ENCODE results near the gene CSNK1G3. TPM values are rescaled to one million over a fixed set of nuclear protein-coding genes. Genes with fewer than 3 reads are reported as not detected.

The CSNK1G3 gene
- total and polyA plus RNA-seq, 2 of the 4 experiments (the other 2 are of a cell fraction): 16.4 to 26.2 TPM

DNA sequence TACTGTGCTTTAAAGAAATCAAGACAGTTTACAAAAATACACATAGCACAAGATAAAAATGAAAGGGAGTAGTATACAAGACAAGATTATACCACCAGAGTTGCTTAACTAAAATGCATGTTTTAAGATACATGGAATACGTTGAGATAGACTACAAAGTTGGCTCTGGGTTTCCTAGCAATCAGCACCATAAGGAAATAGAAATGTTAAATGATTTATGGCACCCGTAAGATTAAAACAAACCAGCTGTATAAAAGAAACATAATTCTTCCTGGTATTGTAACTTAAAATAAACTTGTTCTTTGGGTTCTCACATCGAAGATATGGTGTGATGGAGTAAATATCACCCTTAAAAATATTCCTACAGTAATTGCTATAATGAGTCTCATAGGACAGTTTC, 9.9 kb upstream of the CSNK1G3 start:
- no peaks in the 10 kb centered on the region for H3K9me1 ChIP-seq (ENCODE audit: insufficient read depth, low read length)
- H4K8ac ChIP-seq (ENCODE audit: low read depth in 2 of 2, low read length in 2 of 2): no peak overlapping the region
- WGBS, 2 experiments (ENCODE audit: extremely low coverage in 2 of 2, insufficient read length in 1 of 2): no CpG with 5 or more reads among the region's 3 CpGs
- no peak overlapping the region for H3K27ac ChIP-seq (ENCODE audit: insufficient read depth, low read length)
- no TSS peak for BruUV-seq (replicated peaks)
- H2BK20ac ChIP-seq (ENCODE audit: low read depth, low read length): no peak overlapping the region
- intact Hi-C loops (cut with micrococcal nuclease) (no loop called here), dilution Hi-C loops (cut with HindIII; ENCODE audit: low sequenced_read_pairs, unreplicated experiment) (no loop called here), in situ Hi-C loops (cut with MboI; ENCODE audit: low sequenced_read_pairs) (no loop called here)
- H3K4me2 ChIP-seq (ENCODE audit: low read depth, low read length): no peak overlapping the region
- no peaks in the 10 kb centered on the region for H3K36me3 ChIP-seq (ENCODE audit: control insufficient read depth, insufficient read depth, low read length)
- H3K14ac ChIP-seq (replicated peaks; ENCODE audit: low read depth, low read length): no peak overlapping the region
- ChIA-PET CTCF (no interaction called here), POLR2A (ENCODE audit: unreplicated experiment) (no interaction called here)
- no peak overlapping the region for H2BK5ac ChIP-seq (ENCODE audit: low read depth, low read length, poor library complexity, severe bottlenecking)
- no peak overlapping the region for H2BK120ac ChIP-seq (ENCODE audit: low read depth, low read length)
- no peak overlapping the region for H4K5ac ChIP-seq (ENCODE audit: low read depth, low read length)
- DNase-seq (no peak), ATAC-seq (ENCODE audit: low read depth) (no peak)
- H4K20me1 ChIP-seq (ENCODE audit: insufficient read depth, low read length): no peaks in the 10 kb centered on the region
- H3K4ac ChIP-seq (ENCODE audit: low read depth, low read length): no peak overlapping the region
- H2AFZ ChIP-seq (replicated peaks; ENCODE audit: low read length, poor library complexity): no peak overlapping the region
- H3K4me3 ChIP-seq (ENCODE audit: insufficient read depth, low read depth, low read length): no peak overlapping the region
- H3K4me1 ChIP-seq (ENCODE audit: control insufficient read depth, insufficient read depth, low read length): peaks cover 2% of the 10 kb centered on the region; the same call in 1 of the 2 replicates
- no peak overlapping the region for H3K9ac ChIP-seq (ENCODE audit: low read depth, low read length)
- H2AK5ac ChIP-seq (ENCODE audit: low read depth, low read length): no peak overlapping the region
- no peak overlapping the region for H3K23ac ChIP-seq (ENCODE audit: low read depth, low read length)
- no peaks in the 10 kb centered on the region for H3K9me3 ChIP-seq (ENCODE audit: control insufficient read depth, insufficient read depth, low read length)
- no peaks in the 10 kb centered on the region for H3K79me1 ChIP-seq (ENCODE audit: low read depth in 1 of 2, low read length in 2 of 2)
- H4K91ac ChIP-seq (ENCODE audit: insufficient read depth, low read depth, low read length): no peak overlapping the region
- no peak overlapping the region for H3K56ac ChIP-seq (ENCODE audit: extremely low read depth, insufficient read depth, low read length)
- no peak overlapping the region for H2AK9ac ChIP-seq (replicated peaks; ENCODE audit: low read depth, low read length, poor library complexity)
- TF ChIP-seq BHLHE40 (IDR thresholded peaks at IDR 0.05; ENCODE audit: low read depth, low read length) (no peak), CHD1 (IDR thresholded peaks at IDR 0.05; ENCODE audit: low read depth, low read length) (no peak), RAD21 (IDR thresholded peaks at IDR 0.05; ENCODE audit: low read length) (no peak), NFE2L2 (IDR thresholded peaks at IDR 0.05; ENCODE audit: low read depth, low read length) (no peak), RFX5 (IDR thresholded peaks at IDR 0.05; ENCODE audit: low read depth, low read length) (no peak), POLR2A (IDR thresholded peaks at IDR 0.05; ENCODE audit: low read depth, low read length) (no peak), MAFK (IDR thresholded peaks at IDR 0.05; ENCODE audit: low read depth, low read length) (no peak), FOS (IDR thresholded peaks at IDR 0.05; ENCODE audit: low read depth, low read length) (no peak), RCOR1 (IDR thresholded peaks at IDR 0.05; ENCODE audit: insufficient replicate concordance, low read length) (no peak)
- TF ChIP-seq, protein P1, sequence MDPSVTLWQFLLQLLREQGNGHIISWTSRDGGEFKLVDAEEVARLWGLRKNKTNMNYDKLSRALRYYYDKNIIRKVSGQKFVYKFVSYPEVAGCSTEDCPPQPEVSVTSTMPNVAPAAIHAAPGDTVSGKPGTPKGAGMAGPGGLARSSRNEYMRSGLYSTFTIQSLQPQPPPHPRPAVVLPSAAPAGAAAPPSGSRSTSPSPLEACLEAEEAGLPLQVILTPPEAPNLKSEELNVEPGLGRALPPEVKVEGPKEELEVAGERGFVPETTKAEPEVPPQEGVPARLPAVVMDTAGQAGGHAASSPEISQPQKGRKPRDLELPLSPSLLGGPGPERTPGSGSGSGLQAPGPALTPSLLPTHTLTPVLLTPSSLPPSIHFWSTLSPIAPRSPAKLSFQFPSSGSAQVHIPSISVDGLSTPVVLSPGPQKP (IDR thresholded peaks at IDR 0.05; ENCODE audit: borderline replicate concordance, low read depth, low read length): no peak
- TF ChIP-seq, protein P2, sequence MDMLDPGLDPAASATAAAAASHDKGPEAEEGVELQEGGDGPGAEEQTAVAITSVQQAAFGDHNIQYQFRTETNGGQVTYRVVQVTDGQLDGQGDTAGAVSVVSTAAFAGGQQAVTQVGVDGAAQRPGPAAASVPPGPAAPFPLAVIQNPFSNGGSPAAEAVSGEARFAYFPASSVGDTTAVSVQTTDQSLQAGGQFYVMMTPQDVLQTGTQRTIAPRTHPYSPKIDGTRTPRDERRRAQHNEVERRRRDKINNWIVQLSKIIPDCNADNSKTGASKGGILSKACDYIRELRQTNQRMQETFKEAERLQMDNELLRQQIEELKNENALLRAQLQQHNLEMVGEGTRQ (IDR thresholded peaks at IDR 0.05; ENCODE audit: low read depth, low read length): no peak
- TF ChIP-seq, protein P3, sequence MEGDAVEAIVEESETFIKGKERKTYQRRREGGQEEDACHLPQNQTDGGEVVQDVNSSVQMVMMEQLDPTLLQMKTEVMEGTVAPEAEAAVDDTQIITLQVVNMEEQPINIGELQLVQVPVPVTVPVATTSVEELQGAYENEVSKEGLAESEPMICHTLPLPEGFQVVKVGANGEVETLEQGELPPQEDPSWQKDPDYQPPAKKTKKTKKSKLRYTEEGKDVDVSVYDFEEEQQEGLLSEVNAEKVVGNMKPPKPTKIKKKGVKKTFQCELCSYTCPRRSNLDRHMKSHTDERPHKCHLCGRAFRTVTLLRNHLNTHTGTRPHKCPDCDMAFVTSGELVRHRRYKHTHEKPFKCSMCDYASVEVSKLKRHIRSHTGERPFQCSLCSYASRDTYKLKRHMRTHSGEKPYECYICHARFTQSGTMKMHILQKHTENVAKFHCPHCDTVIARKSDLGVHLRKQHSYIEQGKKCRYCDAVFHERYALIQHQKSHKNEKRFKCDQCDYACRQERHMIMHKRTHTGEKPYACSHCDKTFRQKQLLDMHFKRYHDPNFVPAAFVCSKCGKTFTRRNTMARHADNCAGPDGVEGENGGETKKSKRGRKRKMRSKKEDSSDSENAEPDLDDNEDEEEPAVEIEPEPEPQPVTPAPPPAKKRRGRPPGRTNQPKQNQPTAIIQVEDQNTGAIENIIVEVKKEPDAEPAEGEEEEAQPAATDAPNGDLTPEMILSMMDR (conservative IDR thresholded peaks at IDR 0.05; ENCODE audit: low read depth, low read length): no peak
- peaks cover 3% of the 10 kb centered on the region; the same call in 1 of the 2 replicates for H3K27me3 ChIP-seq (ENCODE audit: control insufficient read depth, insufficient read depth, low read length)
- H2BK15ac ChIP-seq (ENCODE audit: low read depth, low read length): no peak overlapping the region
- H3K18ac ChIP-seq (ENCODE audit: low read depth, low read length): no peak overlapping the region

Data from IMR-90 (cell line).